ENCODE data around the gene ENG.

- no peak for TF ChIP-seq GATA3 (IDR thresholded peaks at IDR 0.05; ENCODE audit: low read depth, low read length)
- no peak for TF ChIP-seq GATA2 (IDR thresholded peaks at IDR 0.05; ENCODE audit: low read depth, low read length)
These were observed 61.3 kb downstream of the ENG start for GRCh38 chr9:127793093-127793708.
